HG02759 (cell line): ENCODE measurements around the gene DCAF6.

ENCODE experiments used
- ATAC-seq: cut with Tn5 transposase; IDR thresholded peaks from one replicate; pipeline ENCODE4 v1.9.1; 2021; ENCODE audit warnings: mild to moderate bottlenecking, moderate library complexity; ENCODE audit not compliant: unreplicated experiment

DCAF6 gene

DNA sequence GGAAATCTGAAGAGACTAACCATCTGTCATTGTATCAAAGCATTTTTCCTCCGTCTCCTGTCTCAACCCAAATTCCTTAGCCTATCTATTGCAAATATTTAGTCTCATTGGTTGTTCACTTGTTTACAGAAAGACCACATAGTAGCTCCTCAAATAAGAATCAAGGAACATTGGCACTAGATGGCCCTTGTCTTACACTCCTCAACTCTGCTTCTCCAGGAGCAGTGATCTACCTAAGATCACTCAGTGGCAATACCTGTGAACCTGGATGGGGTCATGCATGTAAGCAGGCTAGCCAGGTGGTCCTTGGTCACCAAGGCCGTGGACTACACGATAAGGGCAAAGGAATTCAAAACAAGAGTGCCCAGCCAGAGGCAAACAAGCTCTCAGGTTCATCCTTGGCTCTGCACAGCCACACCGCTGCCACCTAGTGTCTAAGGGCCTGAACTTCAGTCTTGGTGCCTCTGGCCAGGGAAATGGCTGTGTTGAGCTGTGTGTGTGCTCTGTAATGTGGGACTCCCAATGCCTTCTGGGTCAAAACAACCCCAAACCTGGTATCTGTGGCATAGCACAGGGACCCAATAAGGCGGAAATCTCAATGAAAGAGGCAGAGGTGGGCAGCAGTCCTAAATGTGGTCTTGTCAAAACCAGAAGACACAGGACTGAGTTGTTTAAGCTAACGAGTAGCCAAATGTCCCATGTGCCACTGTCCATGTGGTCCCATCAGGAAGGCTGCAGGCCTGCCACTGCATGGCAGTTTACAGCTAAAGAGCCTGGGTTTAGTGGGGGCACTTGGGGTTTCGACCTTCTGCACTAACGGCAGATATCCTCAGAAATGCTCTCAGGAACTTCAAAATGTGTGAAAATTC, 145.8 kb downstream of the DCAF6 start:
- peak; percentile 88 for ATAC-seq

DNA sequence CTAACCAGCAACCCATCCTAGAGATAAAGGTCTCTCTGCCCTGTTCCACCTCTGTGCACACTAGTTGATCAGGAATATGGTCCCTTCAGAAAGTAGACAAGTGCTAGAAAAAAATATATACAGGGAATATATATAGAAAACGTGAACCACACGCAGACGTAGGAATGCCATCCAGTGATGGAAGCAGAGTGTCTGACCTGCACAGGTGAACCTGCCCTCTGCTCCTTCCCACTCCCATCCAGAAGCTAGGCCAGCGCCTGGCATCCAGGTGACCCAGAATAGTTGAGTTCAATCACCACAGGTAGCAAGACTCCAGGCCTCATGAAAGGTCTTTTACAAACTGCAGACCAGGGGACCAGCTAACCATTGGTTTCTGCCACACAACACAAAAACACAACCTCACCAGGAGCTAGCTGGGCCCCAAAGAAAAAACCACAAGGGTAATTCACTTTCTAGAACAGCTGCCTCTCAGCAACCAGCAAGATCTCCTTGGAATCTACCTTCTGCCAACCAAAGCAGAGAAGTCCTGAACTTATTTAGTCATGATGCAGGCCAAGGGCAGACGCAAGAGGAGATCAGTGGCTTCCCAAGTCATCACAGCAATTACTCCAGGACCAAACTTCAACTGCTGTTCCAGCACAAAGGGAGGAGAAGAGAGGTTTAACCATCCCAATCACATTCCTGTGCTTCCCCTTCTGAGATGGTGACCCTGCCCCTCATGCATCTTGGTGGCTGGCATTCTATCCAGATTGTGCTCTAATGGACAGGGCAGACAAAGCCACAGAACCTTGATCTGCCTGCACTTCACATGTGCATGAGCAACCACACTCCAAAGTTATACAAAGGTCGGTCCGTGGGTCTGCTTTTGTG, 147.2 kb downstream of the DCAF6 start:
- no peak for ATAC-seq

DNA sequence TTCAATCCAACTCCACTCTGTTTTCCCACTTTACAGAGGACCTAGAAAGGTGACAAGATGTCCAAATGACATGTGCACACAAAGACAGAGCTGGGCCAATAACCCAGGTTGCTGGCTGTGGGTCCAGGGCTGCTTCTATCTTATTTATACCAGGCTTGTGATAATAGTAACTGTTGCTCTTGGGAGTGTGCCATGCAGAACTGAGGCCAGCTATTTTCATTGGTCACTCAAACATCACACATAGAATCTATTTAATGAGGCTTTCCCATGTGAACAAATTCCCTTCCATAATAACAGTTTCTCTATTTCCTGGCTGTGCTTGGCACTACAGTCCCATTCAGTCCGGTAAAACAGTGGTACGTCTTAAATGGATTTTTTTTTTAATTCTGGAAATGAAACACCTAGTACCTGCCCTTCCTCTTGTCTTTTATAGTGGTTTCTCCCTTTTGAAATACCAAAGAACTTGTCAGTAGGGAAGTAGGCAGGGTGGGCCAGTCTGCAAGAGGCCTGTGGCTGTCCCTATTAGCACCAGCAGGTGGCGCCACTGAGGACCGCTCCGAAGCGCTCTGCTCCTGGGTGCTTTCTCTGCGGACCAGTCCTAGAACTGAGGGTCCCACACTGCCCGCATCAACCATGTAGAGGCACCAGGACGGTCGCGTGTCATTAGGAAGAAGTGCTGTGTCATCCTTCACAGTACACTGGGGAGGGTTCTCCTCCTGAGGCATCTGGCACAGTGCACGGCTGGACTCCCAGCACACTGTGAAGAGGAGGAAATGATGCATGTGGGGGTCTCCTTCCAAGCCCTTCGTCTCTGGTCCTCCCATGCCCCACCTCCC, 148.1 kb downstream of the DCAF6 start:
- ATAC-seq: peak; percentile 43

DNA sequence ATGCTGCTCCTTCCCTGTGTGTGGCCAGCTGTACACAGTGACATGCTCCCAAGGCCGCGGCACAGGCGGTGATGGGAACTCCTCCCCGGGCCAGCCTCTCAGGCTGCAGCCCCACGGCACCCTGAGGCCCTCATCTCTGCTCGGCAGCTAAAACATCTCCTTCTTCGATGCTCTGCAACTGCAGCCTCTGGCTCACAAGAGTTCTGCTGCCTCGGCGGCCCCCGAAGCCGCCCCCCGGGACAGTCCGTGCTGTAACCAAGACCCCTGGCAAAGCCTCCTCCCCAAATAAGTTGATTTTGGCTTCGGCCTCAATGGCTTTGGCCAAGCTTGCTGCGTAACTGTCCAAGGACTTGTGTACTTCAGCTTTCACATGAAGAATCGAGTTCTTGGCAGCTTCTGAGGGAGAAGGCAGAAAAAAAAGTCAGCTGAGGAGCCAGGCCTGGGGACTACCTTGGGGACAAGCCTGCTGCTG, 149.0 kb downstream of the DCAF6 start:
- no peak for ATAC-seq

DNA sequence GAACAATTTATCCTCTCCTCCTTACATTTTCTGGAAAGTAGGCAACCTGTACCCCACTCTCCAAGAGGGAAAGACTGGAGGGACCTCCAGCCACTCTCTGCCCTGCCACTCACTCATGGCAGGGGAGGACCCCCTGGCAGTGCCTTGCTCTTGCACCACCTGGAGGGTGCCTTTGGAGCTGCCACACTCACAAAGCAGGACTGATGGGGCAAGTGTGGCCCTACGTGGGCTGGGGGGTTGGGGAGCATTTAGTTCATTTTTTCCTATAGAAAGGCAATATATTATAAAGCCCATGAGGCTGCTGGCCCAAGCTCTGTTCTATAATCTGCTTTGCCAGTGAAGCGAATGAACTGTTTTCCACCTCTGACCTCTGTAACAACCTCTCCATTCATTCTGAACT, 150.0 kb downstream of the DCAF6 start:
- ATAC-seq: no peak

DNA sequence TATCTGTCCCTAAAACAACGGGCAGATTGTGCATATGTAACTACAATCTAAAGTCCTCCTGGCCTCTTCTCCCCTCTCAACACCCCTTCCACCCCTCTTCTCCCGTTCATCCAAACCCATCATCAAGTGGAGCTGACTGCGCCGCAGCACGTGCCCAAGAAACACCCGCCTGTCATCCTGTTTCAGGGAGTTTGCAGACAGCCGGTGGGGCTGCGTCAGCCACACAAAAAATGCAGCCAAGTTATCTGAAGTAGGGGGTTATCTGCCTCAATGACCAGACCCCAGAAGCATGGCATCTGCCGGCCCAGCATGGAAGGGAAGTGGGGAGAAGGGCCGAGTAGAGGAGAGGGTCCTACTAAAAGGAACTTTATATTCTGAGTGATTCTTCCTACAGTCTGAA, 151.2 kb downstream of the DCAF6 start:
- ATAC-seq: no peak

DNA sequence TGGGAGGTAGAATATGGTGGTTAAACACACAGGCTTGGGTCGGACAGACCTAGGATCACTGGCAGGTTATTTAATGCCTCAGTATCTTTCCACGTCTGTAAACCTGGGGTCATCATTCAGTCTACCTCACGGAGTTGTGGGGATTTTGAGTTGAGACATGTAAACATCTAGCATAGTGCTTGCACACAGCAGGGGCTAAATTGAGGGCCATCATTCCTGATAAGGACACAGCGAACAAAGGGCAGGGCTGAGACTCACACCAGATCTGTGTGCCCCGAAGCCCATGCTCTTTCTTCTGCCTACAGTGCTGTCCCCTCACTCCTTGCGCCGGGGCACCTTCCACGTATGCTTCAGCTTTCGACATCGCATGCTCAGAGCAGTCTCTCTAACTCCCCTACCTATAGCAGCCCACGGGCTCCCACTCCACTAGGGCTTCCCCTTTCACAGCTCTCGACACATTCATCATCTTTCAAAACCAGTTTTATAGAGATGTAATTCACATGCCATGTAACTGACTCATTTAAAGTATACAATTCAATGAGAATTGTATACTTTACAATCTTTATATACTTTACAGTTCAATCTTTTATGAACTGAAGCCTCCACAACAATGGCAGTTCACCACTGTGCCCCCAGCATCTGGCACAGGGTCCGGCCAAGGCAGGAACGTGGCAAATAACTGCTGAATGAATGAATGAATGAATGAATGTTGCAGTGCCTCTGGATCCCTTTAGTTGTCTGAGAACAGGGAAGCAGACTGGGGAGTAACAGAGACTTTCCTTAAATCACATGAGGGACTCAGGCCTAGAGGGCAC, 152.2 kb downstream of the DCAF6 start:
- no peak for ATAC-seq

DNA sequence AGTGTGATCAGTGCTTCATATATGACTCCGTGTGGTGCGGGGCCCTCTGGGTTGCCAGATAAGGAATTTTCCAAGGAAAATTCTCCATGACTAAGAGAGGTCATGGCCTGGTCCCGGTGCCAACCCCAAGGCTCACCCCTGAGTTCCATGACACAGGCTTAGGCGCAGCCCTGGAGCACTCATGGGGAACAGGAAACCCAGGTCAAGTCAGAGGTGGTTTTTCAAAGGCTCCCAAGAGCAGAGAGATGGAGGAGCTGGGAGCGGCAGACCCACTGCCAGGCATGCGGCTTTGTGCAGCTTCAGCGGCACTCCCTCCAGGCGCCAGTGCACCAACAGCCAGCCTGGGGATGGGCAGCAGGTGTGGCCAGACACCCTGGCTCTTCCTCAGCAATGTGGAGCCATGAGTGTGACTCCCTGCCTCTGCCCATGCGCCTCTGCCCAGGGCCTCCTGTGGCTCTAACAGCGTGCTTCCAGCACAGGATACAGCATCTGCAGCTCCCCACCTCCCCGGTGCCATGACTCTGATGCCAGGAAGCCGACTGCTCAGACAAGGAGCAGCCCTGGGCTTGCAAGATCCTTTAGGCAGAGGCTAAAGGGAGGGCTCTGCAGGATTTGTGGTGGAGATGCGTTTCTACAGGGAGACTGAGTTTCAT, 153.0 kb downstream of the DCAF6 start:
- ATAC-seq: no peak

DNA sequence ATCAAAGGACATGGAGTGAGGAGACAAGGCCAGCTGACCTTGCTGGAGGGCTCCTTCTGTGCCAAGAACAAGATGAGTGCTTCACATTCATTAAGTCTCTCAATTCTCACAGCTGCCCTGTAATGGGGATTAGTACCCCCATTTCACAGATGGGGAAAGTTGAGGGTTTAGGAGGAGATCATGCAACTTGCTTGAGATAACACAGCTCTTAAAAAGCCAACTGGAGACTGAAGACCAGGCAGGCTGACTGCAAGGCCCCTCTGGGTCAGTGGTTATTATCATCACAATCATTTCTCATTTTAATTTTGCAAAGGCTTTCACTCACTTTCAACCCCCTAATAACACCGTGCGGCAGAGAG, 153.5 kb downstream of the DCAF6 start:
- no peak for ATAC-seq

DNA sequence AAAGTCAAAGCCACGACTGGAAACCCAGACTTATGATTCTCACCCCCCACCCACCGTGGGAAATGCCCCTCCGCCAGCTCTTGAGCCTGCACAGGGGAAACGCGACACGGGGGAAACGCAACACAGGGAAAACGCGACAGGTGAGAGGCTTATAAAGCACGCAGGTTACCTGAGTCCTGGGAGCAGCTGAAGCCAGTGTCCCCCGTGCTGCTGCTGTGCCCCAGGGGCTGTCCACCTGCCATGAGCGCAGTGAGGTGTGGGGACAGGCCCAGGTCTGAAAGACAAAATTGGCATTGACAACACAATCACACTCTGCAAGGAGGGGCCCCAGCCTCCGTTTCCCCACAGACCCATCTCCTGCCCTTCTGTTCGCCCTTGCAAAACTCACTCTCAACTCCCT, 153.9 kb downstream of the DCAF6 start:
- ATAC-seq: no peak

DNA sequence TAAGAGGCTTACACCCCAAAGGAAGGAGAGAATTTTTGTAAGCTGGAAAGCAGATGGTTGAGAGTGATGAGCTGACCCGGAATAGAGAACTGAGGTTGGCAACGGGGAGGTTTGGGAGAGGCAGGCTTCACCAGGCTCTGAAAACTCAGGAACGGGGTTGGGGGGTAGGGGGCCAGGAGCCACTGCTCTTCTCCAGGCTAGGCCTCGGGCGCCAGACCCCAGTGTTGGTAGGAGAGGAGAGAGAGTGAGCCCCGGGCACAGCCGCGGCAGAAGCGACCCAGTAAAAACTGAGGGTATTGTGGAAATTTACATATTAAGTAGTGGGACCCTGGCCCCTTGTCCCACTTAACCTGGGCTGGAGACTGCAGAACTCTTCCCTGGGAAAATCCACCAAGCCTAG, 154.6 kb downstream of the DCAF6 start:
- ATAC-seq: no peak

DNA sequence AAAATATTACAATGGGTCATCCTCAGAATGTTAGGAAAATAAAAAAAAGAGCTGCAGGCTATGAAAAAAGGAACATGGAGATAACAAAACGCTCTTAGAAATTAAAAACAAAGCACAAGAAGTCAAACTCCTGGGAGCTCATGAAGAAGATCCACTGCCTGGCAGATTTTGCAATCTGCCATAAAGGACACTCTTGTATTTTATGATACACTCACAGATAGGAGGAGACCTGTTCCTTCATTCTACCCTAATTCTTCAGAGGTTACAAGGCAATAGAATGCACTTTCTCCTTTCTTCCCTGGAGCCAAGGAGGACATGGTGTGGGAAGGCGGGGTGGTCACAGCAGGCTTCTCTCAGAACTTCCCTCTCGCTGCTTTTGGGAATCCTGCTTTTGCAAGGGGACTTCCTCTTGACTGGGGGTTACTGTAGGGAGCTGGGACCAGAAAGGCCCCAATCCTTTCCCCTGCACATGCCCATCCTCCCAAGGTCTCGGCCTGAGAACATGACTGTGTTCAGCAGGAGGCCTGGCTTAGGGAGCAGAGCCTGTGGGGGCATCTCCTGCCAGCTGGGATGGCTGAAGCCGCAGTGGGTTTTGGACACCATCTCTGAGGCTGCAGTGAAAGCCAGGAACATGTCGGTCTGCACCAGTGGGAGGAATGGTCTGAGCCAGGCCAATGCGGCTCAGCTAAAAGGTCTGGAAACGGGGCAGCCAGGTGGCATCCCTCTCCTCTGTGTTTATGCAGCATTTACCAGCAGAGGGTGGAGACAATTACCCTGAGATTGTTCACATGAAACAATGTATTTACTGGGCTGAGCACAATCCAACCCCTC, 155.5 kb downstream of the DCAF6 start:
- ATAC-seq: no peak

DNA sequence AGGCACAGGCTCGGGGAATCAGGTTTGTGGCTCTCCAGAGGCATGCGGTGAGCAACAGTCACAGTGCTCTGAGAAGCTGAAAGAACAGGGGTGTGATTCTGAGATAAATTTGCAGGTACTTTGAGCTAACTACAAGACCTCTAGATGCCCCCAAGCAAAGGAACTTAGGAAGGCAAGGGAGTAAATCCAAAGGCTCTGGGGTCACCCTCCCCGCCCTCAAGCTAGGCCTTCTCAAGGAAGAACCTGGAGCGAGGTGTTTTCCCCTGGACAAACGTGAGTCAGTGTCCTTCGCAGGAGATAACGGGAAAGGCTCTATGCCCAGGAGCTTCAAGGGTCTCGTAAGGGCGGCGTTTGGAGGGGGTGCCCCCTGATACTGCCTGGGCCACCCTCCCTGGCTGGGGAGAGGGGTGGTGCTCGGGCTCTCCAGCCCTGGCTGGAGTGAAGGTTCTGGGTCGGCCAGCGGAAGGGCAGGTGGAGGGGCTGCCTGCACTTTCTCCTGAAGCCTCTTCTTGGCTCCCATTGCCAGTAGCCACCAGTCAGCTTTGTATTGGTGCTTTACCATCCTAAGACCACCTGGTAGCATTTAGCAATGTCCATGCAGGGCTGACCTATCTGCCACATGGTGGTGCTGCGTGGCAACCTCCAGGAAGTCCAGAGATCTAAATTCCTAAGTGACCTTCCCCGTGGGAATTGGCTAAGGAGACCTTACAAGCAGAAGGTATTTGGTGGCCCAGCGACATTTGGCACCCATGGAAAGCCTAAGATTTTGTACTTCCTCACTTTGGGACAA, 156.3 kb downstream of the DCAF6 start:
- no peak for ATAC-seq

DNA sequence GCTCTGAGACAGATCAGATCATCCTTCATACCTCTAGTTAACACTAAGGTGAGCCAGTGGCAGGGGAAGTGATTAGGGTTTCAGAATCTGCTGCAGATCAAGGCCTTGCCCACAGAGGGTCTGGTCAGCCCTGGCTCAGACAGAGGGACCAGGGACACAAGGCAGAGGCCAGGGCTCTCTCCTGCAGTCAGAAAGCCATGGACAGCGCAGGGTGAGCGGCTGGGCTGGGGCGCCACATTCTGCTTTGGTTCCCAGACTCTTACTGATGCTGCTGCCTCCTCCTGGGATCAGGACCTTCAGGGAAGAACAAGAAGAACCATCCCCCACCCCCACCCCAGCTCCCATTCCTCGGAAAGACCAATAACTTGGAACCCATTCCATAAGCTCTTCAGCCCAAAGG, 157.1 kb downstream of the DCAF6 start:
- no peak for ATAC-seq

DNA sequence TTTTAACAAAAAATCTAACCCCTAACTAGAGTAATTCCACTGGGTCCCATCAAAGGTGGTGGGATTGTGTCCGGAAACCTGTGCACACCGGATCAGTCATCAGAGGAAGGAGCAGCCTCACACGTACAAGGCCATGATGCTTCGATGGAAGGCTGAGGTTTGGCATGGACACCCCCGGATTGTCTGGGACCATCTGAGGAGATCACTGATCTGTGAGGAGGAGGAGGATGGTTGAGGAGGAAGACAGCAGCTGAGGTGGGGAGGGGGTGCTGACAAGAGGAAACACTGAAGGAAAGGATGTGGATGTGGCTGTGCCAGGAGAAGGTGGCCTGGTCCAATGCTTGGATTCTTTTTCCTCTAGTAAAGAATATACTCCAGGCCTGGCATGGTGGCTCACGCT, 159.0 kb downstream of the DCAF6 start:
- no peak for ATAC-seq

DNA sequence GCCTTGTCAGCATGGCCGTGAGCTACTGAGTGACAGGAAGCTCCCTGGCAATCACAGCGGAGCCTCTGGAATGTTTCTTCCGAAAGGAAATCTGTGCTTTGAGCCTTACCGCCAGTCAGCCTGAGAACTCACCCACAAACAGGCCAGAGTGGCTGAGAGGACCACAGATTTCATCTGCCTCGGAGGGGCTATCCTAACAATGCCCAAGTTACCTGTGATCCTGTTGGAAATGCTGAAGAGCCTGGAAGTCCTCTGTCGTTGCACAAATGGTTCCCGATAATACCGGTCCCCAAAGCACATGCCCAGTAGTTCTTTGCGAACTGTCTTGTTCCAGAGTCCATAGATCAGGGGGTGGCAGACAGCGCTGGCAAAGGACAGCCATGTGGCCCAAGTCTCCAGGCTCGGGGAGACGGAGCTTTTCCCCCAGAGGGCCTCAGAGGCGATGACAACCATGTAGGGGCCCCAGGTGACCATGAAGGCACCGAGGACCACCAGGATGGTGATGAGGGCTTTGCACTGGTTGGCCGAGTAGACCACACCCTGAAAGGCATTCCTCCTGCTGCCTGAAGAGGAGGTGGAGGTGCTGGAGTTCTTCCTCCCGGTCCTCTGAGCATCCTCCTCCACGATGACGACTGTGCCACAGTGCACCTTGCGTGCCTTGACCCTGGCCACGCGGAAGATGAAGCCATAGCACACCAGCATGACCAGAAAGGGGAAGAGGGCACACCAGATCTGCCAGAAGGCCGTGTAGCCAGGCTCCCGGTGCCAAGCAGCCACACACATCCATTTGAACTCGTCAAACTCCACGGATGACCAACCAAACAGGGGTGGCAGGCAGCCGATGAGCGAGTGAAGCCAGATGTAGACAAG, 160.0 kb downstream of the DCAF6 start:
- ATAC-seq: no peak

DNA sequence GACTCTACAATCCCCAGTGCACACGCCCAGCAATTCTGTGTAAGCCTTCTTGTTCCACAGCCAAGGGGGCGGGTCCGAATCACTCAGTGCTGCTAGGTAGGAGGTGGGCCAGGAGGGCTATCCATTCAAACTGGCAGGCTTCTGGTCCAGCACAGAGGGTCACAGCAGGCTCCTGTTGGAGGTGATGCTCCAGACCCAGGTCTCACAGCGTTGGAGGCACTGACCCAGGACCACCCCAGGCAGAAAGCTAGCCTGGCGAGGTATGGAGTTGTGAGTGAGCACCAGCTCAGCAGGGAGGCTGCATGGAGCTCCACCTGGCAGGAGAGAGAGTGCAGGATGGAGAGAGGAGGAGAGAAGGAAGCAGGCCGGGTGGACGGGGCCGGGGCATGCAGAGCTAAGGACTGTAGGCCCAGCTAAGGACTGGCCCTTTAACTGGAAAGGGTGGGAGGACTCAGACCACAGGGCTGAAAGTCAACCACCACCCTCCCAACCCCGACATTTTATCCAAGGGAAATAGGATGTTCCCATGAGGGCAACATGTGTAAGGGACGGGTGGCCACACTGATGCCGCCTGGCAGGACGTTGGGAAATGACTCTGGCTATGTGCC, 161.5 kb downstream of the DCAF6 start:
- no peak for ATAC-seq
